ENCODE results near the gene EYS. TPM values are rescaled to one million over a fixed set of nuclear protein-coding genes. Genes with fewer than 3 reads are reported as not detected.
"Not testable (repeated sequence)": the region's sequence is repeated elsewhere in the genome, so short reads cannot be mapped to it uniquely, and the experiment has no call there.

The EYS gene
- total RNA-seq, 1 experiment from 2014 or later = not detected

DNA sequence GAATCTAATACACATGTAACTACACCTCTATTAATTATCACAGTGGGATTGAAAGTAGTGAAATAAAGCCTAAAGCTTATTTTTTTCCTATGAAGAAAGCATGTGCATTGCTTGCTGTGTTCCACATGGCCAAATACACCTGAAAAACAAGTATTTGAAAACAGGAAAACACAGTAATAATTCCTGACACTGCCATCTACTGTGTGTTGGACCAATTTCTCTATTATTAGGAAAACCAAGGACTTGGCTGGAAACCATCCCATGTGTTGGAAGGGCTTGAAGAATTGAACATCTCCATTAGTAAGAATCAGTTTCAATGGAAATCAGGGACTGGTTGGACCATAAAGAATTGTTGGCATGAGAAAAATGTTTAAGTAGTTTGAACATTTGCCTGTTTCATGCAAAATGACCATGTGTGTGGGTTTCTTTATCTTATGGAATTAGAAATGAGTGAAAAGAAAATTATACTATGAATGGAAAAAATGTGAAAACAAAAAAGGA is 1947.4 kb downstream of the EYS start:
- Histone ChIP-seq H3K4me1 (no peaks in the 10 kb centered on the region), H3K4me3 (no peak overlapping the region), H3K27me3 (no peaks in the 10 kb centered on the region), H3K36me3 (no peaks in the 10 kb centered on the region), H3K27ac (no peak overlapping the region), H3K9me3 (replicated peaks) (no peaks in the 10 kb centered on the region)
- no peak for DNase-seq

DNA sequence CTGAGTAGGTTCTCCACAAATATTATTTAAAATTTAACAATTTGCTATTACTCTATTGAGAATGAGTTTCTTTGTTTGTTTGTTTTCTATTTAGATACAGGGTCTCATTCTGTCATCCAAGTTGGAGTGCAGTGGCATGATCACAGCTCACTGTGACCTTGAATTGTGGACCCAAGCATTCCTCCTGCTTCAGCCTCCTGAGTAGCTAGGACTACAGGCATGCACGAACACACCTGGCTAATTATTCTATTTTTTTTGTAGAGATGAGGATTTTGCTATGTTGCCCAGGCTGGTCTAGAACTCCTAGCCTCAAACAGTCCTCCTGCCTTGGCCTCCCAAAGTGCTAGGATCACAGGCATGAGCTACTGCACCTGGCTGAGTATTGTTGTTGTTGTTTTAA is 1949.2 kb downstream of the EYS start:
- Histone ChIP-seq H3K27me3 (no peaks in the 10 kb centered on the region), H3K9me3 (replicated peaks) (no peaks in the 10 kb centered on the region), H3K27ac (no peak overlapping the region), H3K36me3 (no peaks in the 10 kb centered on the region), H3K4me1 (no peaks in the 10 kb centered on the region), H3K4me3 (no peak overlapping the region)
- DNase-seq = no peak

DNA sequence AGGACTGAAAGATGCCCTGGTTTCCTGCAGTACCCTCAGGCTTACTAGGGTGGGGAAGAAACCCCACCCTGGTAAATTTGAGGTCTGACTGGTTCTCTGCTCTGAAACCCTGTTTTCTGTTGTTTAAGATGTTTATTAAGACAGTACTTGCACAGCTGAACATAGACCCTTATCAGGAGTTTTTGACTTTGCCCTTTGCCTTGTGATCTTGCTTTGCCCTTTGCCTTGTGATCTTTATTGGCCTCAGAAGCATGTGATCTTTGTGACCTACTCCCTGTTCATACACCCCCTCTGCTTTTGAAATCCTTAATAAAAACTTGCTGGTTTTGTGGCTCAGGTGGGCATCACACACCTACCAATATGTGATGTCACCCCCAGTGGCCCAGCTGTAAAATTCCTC is 1949.8 kb downstream of the EYS start:
- H3K4me3 ChIP-seq; DNase-seq; H3K9me3 ChIP-seq (replicated peaks); H3K4me1 ChIP-seq; H3K27ac ChIP-seq; H3K36me3 ChIP-seq; H3K27me3 ChIP-seq: not testable (repeated sequence)

- DNase-seq = no peak
Measured at GRCh38 chr6:63750400-63750799, 1956.6 kb downstream of the EYS start.

DNA sequence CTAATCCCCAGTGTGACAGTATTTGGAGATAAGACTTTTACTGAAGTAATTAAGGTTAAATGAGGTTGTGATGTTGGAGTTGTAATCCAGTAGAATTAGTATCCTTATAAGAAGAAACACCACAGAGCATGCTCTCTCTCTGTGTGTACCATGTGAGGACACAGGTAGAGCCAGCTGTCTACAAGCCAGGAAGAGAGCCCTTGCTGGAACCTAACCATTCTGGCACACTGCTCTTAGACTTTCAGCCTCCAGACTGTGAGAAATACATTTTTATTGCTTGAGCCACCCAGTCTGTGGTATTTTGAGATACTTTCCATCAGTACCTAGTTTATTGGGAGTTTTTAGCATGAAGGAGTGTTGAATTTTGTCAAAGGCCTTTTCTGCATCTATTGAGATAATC is 1961.2 kb downstream of the EYS start:
- no peak for DNase-seq
- H3K27me3 ChIP-seq = peaks cover 11% of the 10 kb centered on the region
- no peaks in the 10 kb centered on the region for H3K9me3 ChIP-seq (replicated peaks)
- no peaks in the 10 kb centered on the region for H3K36me3 ChIP-seq
- H3K27ac ChIP-seq = no peak overlapping the region
- no peak overlapping the region for H3K4me3 ChIP-seq
- no peaks in the 10 kb centered on the region for H3K4me1 ChIP-seq

More at GRCh38 chr6:63750400-63750799, 1956.6 kb downstream of the EYS start:
- Histone ChIP-seq H3K9me3 (replicated peaks) (no peaks in the 10 kb centered on the region), H3K27me3 (peaks cover under 1% of the 10 kb centered on the region; the same call in 1 of the 2 replicates), H3K4me1 (no peaks in the 10 kb centered on the region), H3K36me3 (no peaks in the 10 kb centered on the region), H3K4me3 (no peak overlapping the region), H3K27ac (no peak overlapping the region)

DNA sequence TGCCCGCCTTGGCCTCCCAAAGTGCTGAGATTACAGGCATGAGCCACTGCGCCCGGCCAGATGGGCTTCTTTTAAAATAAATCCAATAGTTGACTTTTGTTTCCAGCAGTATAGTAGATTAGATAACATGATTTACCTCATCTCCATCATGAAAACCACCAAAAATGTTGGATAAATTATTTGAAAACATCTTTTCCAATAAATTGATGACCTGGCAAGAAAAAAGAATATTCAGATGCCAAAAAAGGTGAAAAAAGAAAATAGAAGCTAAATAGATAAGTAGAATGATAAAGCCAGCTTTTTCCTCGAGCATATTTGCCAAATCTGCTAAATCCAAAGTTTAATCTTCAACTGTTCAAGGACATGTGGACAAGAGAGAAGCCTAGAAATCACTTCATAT is 1962.2 kb downstream of the EYS start:
- Histone ChIP-seq H3K4me1 (no peaks in the 10 kb centered on the region), H3K27ac (no peak overlapping the region), H3K4me3 (no peak overlapping the region), H3K36me3 (no peaks in the 10 kb centered on the region), H3K9me3 (replicated peaks) (no peaks in the 10 kb centered on the region; the same call in 1 of the 2 replicates), H3K27me3 (peaks cover 11% of the 10 kb centered on the region)
- no peak for DNase-seq

GRCh38 chr6:63743691-63744090 is 1963.3 kb downstream of the EYS start:
- Histone ChIP-seq H3K9me3 (replicated peaks) (no peaks in the 10 kb centered on the region; the same call in 1 of the 2 replicates), H3K27me3 (peaks cover 11% of the 10 kb centered on the region), H3K4me1 (no peaks in the 10 kb centered on the region), H3K4me3 (no peak overlapping the region), H3K27ac (no peak overlapping the region), H3K36me3 (no peaks in the 10 kb centered on the region)
- no peak for DNase-seq

- Histone ChIP-seq H3K27me3 (peaks cover 11% of the 10 kb centered on the region), H3K9me3 (replicated peaks) (no peaks in the 10 kb centered on the region; the same call in 1 of the 2 replicates), H3K27ac (no peak overlapping the region), H3K36me3 (no peaks in the 10 kb centered on the region), H3K4me3 (no peak overlapping the region), H3K4me1 (no peaks in the 10 kb centered on the region)
- no peak for DNase-seq
Measured at GRCh38 chr6:63742060-63742459, 1965.0 kb downstream of the EYS start.

DNA sequence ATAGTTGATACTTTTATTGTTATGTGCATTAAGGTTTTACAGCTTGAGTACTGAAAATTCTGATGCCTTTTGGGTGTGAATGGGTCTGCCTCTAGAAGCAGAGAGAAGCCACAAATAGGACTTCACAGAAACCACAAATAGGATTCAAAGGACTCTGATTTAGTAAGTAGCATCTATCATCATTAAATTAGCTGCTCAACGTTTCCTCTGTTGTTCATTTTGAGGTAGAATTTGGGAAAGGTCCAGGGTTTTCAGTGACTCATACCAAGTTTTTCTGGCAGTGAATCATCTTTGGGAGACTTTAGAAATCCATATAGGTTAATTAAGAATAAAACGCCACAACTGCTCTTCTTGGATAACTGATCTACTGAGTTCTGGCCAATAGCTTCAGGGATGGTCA is 1966.3 kb downstream of the EYS start:
- H3K9me3 ChIP-seq (replicated peaks) = no peaks in the 10 kb centered on the region; the same call in 1 of the 2 replicates
- H3K27ac ChIP-seq = no peak overlapping the region
- no peak for DNase-seq
- H3K36me3 ChIP-seq = no peaks in the 10 kb centered on the region
- H3K27me3 ChIP-seq = peaks cover 11% of the 10 kb centered on the region
- H3K4me1 ChIP-seq = no peaks in the 10 kb centered on the region
- no peak overlapping the region for H3K4me3 ChIP-seq

DNA sequence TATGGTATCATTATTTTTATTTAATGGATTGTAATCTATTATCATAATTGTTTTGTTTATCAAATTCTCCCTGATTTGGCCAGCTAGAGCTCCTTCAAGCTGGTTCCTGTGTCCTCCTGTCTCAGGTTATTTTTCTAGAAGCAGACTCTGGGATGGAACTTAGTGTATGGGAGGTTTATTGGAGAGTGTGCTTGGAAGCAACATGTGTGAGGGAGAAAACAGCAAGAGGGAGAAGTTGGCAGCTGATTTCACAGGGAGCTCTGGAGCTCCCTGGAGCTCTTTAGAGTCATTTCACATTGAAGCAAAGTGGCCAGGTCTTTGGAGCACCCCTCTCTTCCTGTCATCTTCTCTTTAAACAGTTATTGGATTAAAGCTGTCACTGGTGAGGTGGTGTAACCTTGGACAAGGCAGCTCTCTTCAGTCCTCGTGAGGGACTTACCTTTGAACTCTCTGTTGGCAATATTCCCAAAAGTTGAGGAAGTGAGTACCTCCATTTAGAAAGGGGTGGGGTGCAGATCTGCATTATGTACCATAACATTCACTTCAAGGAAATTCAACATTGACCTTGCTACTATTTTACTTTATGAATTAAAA is 1967.8 kb downstream of the EYS start:
- Histone ChIP-seq H3K4me3 (no peak overlapping the region), H3K36me3 (no peaks in the 10 kb centered on the region), H3K4me1 (no peaks in the 10 kb centered on the region), H3K27ac (no peak overlapping the region), H3K9me3 (replicated peaks) (no peaks in the 10 kb centered on the region; the same call in 1 of the 2 replicates), H3K27me3 (no peaks in the 10 kb centered on the region)
- no peak for DNase-seq

DNA sequence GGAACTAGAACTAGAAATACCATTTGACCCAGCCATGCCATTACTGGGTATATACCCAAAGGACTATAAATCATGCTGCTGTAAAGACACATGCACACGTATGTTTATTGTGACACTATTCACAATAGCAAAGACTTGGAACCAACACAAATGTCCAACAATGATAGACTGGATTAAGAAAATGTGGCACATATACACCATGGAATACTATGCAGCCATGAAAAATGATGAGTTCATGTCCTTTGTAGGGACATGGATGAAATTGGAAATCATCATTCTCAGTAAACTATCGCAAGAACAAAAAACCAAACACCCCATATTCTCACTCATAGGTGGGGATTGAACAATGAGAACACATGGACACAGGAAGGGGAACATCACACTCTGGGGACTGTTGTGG is 1968.8 kb downstream of the EYS start:
- not testable (repeated sequence) for H3K4me1 ChIP-seq; H3K27me3 ChIP-seq; H3K9me3 ChIP-seq (replicated peaks); DNase-seq; H3K36me3 ChIP-seq; H3K4me3 ChIP-seq; H3K27ac ChIP-seq

- H3K4me3 ChIP-seq = no peak overlapping the region
- no peaks in the 10 kb centered on the region for H3K4me1 ChIP-seq
- H3K36me3 ChIP-seq = no peaks in the 10 kb centered on the region
- no peaks in the 10 kb centered on the region for H3K9me3 ChIP-seq (replicated peaks)
- H3K27me3 ChIP-seq = no peaks in the 10 kb centered on the region
- no peak for DNase-seq
- no peak overlapping the region for H3K27ac ChIP-seq
Measured at GRCh38 chr6:63734923-63735322, 1972.1 kb downstream of the EYS start.

DNA sequence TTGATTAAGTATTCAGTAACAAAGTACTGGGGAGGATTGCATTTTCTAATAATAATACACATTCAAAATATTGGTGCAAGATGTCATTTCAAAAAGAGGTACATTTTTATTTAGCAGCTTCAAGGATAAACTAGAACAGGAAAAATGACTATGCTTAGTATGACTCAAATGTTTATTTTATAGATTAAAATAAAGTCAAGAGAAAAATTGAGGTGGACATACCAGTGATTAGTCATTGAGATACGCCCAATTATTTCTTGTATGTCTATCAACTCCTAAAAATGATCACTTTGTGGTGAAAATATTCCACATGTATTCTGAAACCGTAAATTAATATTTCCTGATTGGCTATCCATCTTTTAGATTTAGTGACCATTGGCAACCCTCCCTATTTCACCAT is 1974.7 kb downstream of the EYS start:
- H3K9me3 ChIP-seq (replicated peaks) = no peaks in the 10 kb centered on the region
- H3K27ac ChIP-seq = no peak overlapping the region
- H3K27me3 ChIP-seq = no peaks in the 10 kb centered on the region
- no peaks in the 10 kb centered on the region for H3K4me1 ChIP-seq
- H3K36me3 ChIP-seq = no peaks in the 10 kb centered on the region
- DNase-seq = no peak
- no peak overlapping the region for H3K4me3 ChIP-seq

DNA sequence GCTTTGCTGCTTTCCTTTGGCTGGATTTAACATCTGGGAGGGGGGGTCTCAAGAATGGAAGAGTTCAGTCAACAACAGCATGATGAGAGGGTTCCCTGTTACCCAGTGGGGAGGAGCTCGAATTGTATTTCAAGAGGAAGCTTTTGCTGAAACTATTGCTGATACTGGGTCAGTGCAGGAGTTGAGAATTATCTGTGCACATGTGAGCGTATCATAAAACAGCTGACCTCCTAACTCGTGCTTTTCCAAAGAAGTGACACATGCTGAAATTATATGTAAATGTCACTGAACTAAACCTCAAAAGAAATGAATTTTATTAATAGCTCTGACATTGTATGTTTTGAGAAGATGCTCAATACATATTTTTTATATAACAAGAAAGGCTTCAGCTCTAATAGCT is 1975.1 kb downstream of the EYS start:
- H3K9me3 ChIP-seq (replicated peaks) = no peaks in the 10 kb centered on the region

GRCh38 chr6:63730311-63730710 is 1976.7 kb downstream of the EYS start:
- Histone ChIP-seq H3K9me3 (replicated peaks) (no peaks in the 10 kb centered on the region), H3K4me3 (no peak overlapping the region), H3K27ac (no peak overlapping the region), H3K4me1 (no peaks in the 10 kb centered on the region), H3K36me3 (no peaks in the 10 kb centered on the region), H3K27me3 (no peaks in the 10 kb centered on the region)
- no peak for DNase-seq

More for the DNA sequence above, 1975.1 kb downstream of the EYS start:
- Histone ChIP-seq H3K36me3 (no peaks in the 10 kb centered on the region), H3K27ac (no peak overlapping the region), H3K27me3 (no peaks in the 10 kb centered on the region), H3K4me1 (no peaks in the 10 kb centered on the region), H3K4me3 (no peak overlapping the region)
- no peak for DNase-seq

DNA sequence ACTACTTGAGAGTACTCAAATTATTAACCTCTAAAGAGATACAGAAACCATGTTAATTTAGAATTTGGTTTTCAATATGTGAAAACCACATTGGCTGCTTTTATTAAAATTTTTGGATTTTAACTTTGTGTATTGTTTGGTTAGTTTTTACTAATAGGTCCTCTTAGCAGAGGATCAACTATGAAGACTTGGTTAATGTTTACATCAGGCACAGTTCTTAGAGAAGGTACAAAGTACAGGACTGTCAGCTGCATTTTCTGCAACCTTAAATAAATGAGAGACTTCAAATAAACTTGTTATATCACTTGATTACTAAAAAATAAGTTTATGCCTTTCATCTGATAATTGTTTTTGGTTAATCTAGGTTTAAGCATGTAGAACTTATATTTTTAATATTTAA is 1982.3 kb downstream of the EYS start:
- DNase-seq = no peak
- no peak overlapping the region for H3K27ac ChIP-seq

More for the DNA sequence above, 1982.3 kb downstream of the EYS start:
- H3K27me3 ChIP-seq = no peaks in the 10 kb centered on the region
- H3K4me3 ChIP-seq = no peak overlapping the region
- no peaks in the 10 kb centered on the region for H3K4me1 ChIP-seq
- H3K36me3 ChIP-seq = no peaks in the 10 kb centered on the region; the same call in 1 of the 2 replicates
- H3K9me3 ChIP-seq (replicated peaks) = no peaks in the 10 kb centered on the region

Data from SJCRH30 (cell line).